Mucosa of rectum (tissue), 2 donors: Measurements from ENCODE around the gene KIAA1217.
"Not testable (repeated sequence)": the region's sequence is repeated elsewhere in the genome, so short reads cannot be mapped to it uniquely, and the experiment has no call there.

Experiments used
- H3K27ac ChIP-seq, 2 donors: one replicate each; pipeline ENCODE4 v1.7.0; 2013; ENCODE audit warnings: inconsistent platforms in 2 of 2, low read depth in 2 of 2, low read length in 2 of 2
- H3K27me3 ChIP-seq, 2 donors: one replicate each; pipeline ENCODE4 v1.7.0; 2013; ENCODE audit warnings: low read length in 2 of 2; ENCODE audit not compliant: control insufficient read depth in 2 of 2, insufficient read depth in 2 of 2
- H3K36me3 ChIP-seq, 2 donors: one replicate each; pipeline ENCODE4 v1.7.0; 2013; ENCODE audit warnings: low read length in 2 of 2; ENCODE audit not compliant: control insufficient read depth in 2 of 2, insufficient read depth in 2 of 2
- H3K4me1 ChIP-seq, 2 donors: one replicate each; pipeline ENCODE4 v1.7.0; 2013; ENCODE audit warnings: low read length in 2 of 2, mild to moderate bottlenecking in 1 of 2; ENCODE audit not compliant: control insufficient read depth in 2 of 2, insufficient read depth in 2 of 2
- H3K4me3 ChIP-seq, 2 donors: one replicate each; pipeline ENCODE4 v1.7.0; 2013; ENCODE audit warnings: low read length in 2 of 2
- H3K9ac ChIP-seq, 2 donors: one replicate each; pipeline ENCODE4 v1.7.0; 2013; ENCODE audit warnings: low read length in 2 of 2, low read depth in 1 of 2, mild to moderate bottlenecking in 1 of 2
- H3K9me3 ChIP-seq, 2 donors: one replicate each; pipeline ENCODE4 v1.7.0; 2013; ENCODE audit warnings: low read length in 2 of 2; ENCODE audit not compliant: control insufficient read depth in 2 of 2
- donor health status: healthy.
- donor health status: Normal muscosa, but diverticular disease.

KIAA1217 gene

GRCh38 chr10:24482713-24483112 is 273.8 kb downstream of the KIAA1217 start:
- peak overlapping the region in 1 of 2 donors; percentile 75 for H3K9ac ChIP-seq
- H3K27ac ChIP-seq: peak overlapping the region; percentile 93 to 98
- not testable (repeated sequence) for H3K9me3 ChIP-seq, H3K27me3 ChIP-seq
- peaks cover 10 to 35% of the 10 kb centered on the region in 2 donors for H3K4me1 ChIP-seq
- peaks cover 6 to 28% of the 10 kb centered on the region in 2 donors for H3K36me3 ChIP-seq
- peak overlapping the region in 1 of 2 donors; percentile 8 for H3K4me3 ChIP-seq

GRCh38 chr10:24483701-24484100 is 274.8 kb downstream of the KIAA1217 start:
- H3K27ac ChIP-seq: peak overlapping the region; percentile 93 to 98
- H3K4me1 ChIP-seq: peaks cover 17 to 43% of the 10 kb centered on the region in 2 donors
- peak overlapping the region; percentile 8 to 56 for H3K4me3 ChIP-seq
- peak overlapping the region; percentile 69 to 75 for H3K9ac ChIP-seq
- H3K36me3 ChIP-seq: peaks cover 6 to 28% of the 10 kb centered on the region in 2 donors
- H3K9me3 ChIP-seq: no peaks in the 10 kb centered on the region
- no peaks in the 10 kb centered on the region for H3K27me3 ChIP-seq

GRCh38 chr10:24484771-24485170 is 275.8 kb downstream of the KIAA1217 start:
- H3K27me3 ChIP-seq: no peaks in the 10 kb centered on the region
- H3K9me3 ChIP-seq: no peaks in the 10 kb centered on the region
- H3K36me3 ChIP-seq: peaks cover 6 to 22% of the 10 kb centered on the region in 2 donors
- H3K9ac ChIP-seq: no peak overlapping the region
- peaks cover 22 to 49% of the 10 kb centered on the region in 2 donors for H3K4me1 ChIP-seq
- H3K27ac ChIP-seq: peak overlapping the region; percentile 50 to 56
- no peak overlapping the region for H3K4me3 ChIP-seq

GRCh38 chr10:24485304-24485703 is 276.4 kb downstream of the KIAA1217 start:
- Histone ChIP-seq H3K27me3 (no peaks in the 10 kb centered on the region), H3K9me3 (no peaks in the 10 kb centered on the region), H3K4me1 (peaks cover 21 to 46% of the 10 kb centered on the region in 2 donors), H3K27ac (peak overlapping the region in 1 of 2 donors; percentile 56), H3K36me3 (peaks cover 6 to 22% of the 10 kb centered on the region in 2 donors), H3K4me3 (no peak overlapping the region), H3K9ac (no peak overlapping the region)

GRCh38 chr10:24488631-24489030 is 279.7 kb downstream of the KIAA1217 start:
- Histone ChIP-seq H3K4me3 (no peak overlapping the region), H3K9ac (peak overlapping the region; percentile 12 to 17), H3K27ac (peak overlapping the region; percentile 74 to 83)

GRCh38 chr10:24493165-24493564 is 284.2 kb downstream of the KIAA1217 start:
- H3K36me3 ChIP-seq: peaks cover 17 to 29% of the 10 kb centered on the region in 2 donors
- no peak overlapping the region for H3K9ac ChIP-seq
- no peaks in the 10 kb centered on the region for H3K9me3 ChIP-seq
- peak overlapping the region; percentile 81 to 92 for H3K27ac ChIP-seq
- H3K4me3 ChIP-seq: no peak overlapping the region
- H3K27me3 ChIP-seq: no peaks in the 10 kb centered on the region
- peaks cover 12 to 33% of the 10 kb centered on the region in 2 donors for H3K4me1 ChIP-seq

More at GRCh38 chr10:24488631-24489030, 279.7 kb downstream of the KIAA1217 start:
- Histone ChIP-seq H3K9me3 (no peaks in the 10 kb centered on the region), H3K4me1 (peaks cover 12 to 32% of the 10 kb centered on the region in 2 donors), H3K27me3 (no peaks in the 10 kb centered on the region), H3K36me3 (peaks cover 6 to 28% of the 10 kb centered on the region in 2 donors)

- peaks cover 3 to 23% of the 10 kb centered on the region in 2 donors for H3K4me1 ChIP-seq
- peak overlapping the region in 1 of 2 donors; percentile 65 for H3K9ac ChIP-seq
- H3K4me3 ChIP-seq: peak overlapping the region; percentile 8 to 38
- H3K9me3 ChIP-seq: no peaks in the 10 kb centered on the region
- H3K27ac ChIP-seq: peak overlapping the region; percentile 81 to 92
- H3K27me3 ChIP-seq: no peaks in the 10 kb centered on the region
- peaks cover 17 to 29% of the 10 kb centered on the region in 2 donors for H3K36me3 ChIP-seq
Measured at GRCh38 chr10:24494236-24494635, 285.3 kb downstream of the KIAA1217 start.

- Histone ChIP-seq H3K9me3 (no peaks in the 10 kb centered on the region), H3K9ac (peak overlapping the region in 1 of 2 donors; percentile 23), H3K36me3 (peaks cover 17 to 29% of the 10 kb centered on the region in 2 donors), H3K27me3 (no peaks in the 10 kb centered on the region), H3K27ac (peak overlapping the region; percentile 71 to 81), H3K4me1 (peaks cover 3 to 23% of the 10 kb centered on the region in 2 donors), H3K4me3 (no peak overlapping the region)
Measured at GRCh38 chr10:24494777-24495176, 285.8 kb downstream of the KIAA1217 start.

- no peaks in the 10 kb centered on the region for H3K9me3 ChIP-seq
- no peak overlapping the region for H3K9ac ChIP-seq
- no peak overlapping the region for H3K27ac ChIP-seq
- peaks cover 3 to 23% of the 10 kb centered on the region in 2 donors for H3K4me1 ChIP-seq
- no peaks in the 10 kb centered on the region for H3K27me3 ChIP-seq
- H3K36me3 ChIP-seq: peaks cover 15 to 29% of the 10 kb centered on the region in 2 donors
- no peak overlapping the region for H3K4me3 ChIP-seq
Measured at GRCh38 chr10:24495666-24496460, 286.9 kb downstream of the KIAA1217 start.

GRCh38 chr10:24496906-24497305 is 288.0 kb downstream of the KIAA1217 start:
- H3K27me3 ChIP-seq: no peaks in the 10 kb centered on the region
- H3K27ac ChIP-seq: no peak overlapping the region
- H3K4me1 ChIP-seq: peaks cover 3 to 23% of the 10 kb centered on the region in 2 donors
- H3K4me3 ChIP-seq: no peak overlapping the region
- peaks cover 19 to 25% of the 10 kb centered on the region in 2 donors for H3K36me3 ChIP-seq
- no peak overlapping the region for H3K9ac ChIP-seq
- H3K9me3 ChIP-seq: no peaks in the 10 kb centered on the region
